Measurements from ENCODE around the gene WDSUB1. TPM values are rescaled to one million over a fixed set of nuclear protein-coding genes. Genes with fewer than 3 reads are reported as not detected.

WDSUB1 gene
- 5.6 and 5.7 TPM in 2 replicates for total RNA-seq

GRCh38 chr2:159285929-159286708, at the start of gene WDSUB1:
WDSUB1 (minus strand) TSS chr2:159286703; CDS start chr2:159283069, 3,634 bp downstream.
- Mint-ChIP-seq H3K4me3 (peak within 1 kb of the TSS; percentile 87), H3K36me3 (ENCODE audit: low read depth) (peaks cover 2% of the 10 kb centered on the region), H3K27me3 (no peaks in the 10 kb centered on the region), H3K9me3 (no peaks in the 10 kb centered on the region), H3K27ac (peak within 1 kb of the TSS; percentile 85), H3K4me1 (peaks cover 18% of the 10 kb centered on the region)
- intact Hi-C loops (cut with micrococcal nuclease), result loop anchor here (1.0 to 10.0 kb wide), 2 partner anchors 426 to 609 kb away; partner anchors contain the start of gene MARCHF7
- DNase-seq, result no peak

- Mint-ChIP-seq H3K27me3 (no peaks in the 10 kb centered on the region), H3K27ac (no peak overlapping the region), H3K4me1 (no peaks in the 10 kb centered on the region), H3K4me3 (no peak overlapping the region), H3K9me3 (no peaks in the 10 kb centered on the region), H3K36me3 (ENCODE audit: low read depth) (no peaks in the 10 kb centered on the region)
- intact Hi-C loops (cut with micrococcal nuclease), result no loop called here
- DNase-seq, result no peak
Measured at GRCh38 chr2:159326569-159327255, 40.2 kb upstream of the WDSUB1 start.

GRCh38 chr2:159322419-159322818, 35.9 kb upstream of the WDSUB1 start:
- Mint-ChIP-seq H3K27me3 (no peaks in the 10 kb centered on the region), H3K9me3 (no peaks in the 10 kb centered on the region), H3K4me3 (no peak overlapping the region), H3K36me3 (ENCODE audit: low read depth) (no peaks in the 10 kb centered on the region), H3K4me1 (no peaks in the 10 kb centered on the region), H3K27ac (no peak overlapping the region)
- no peak for DNase-seq
- intact Hi-C loops (cut with micrococcal nuclease), result no loop called here

GRCh38 chr2:159317392-159318088, 31.0 kb upstream of the WDSUB1 start:
- H3K36me3 Mint-ChIP-seq (ENCODE audit: low read depth), result no peaks in the 10 kb centered on the region
- H3K27ac Mint-ChIP-seq, result no peak overlapping the region
- no peaks in the 10 kb centered on the region for H3K27me3 Mint-ChIP-seq
- DNase-seq, result no peak
- intact Hi-C loops (cut with micrococcal nuclease), result no loop called here
- H3K9me3 Mint-ChIP-seq, result peaks cover 3% of the 10 kb centered on the region
- no peak overlapping the region for H3K4me3 Mint-ChIP-seq
- H3K4me1 Mint-ChIP-seq, result no peaks in the 10 kb centered on the region

GRCh38 chr2:159307942-159308341, 21.4 kb upstream of the WDSUB1 start:
- Mint-ChIP-seq H3K4me1 (no peaks in the 10 kb centered on the region), H3K9me3 (peaks cover 9% of the 10 kb centered on the region), H3K36me3 (ENCODE audit: low read depth) (no peaks in the 10 kb centered on the region), H3K27ac (no peak overlapping the region), H3K4me3 (no peak overlapping the region), H3K27me3 (peaks cover 4% of the 10 kb centered on the region)
- no peak for DNase-seq
- intact Hi-C loops (cut with micrococcal nuclease), result no loop called here

- peaks cover 3% of the 10 kb centered on the region for H3K27me3 Mint-ChIP-seq
- no peak overlapping the region for H3K4me3 Mint-ChIP-seq
- no peaks in the 10 kb centered on the region for H3K4me1 Mint-ChIP-seq
- no peak overlapping the region for H3K27ac Mint-ChIP-seq
- H3K36me3 Mint-ChIP-seq (ENCODE audit: low read depth), result no peaks in the 10 kb centered on the region
- peaks cover 14% of the 10 kb centered on the region for H3K9me3 Mint-ChIP-seq
- intact Hi-C loops (cut with micrococcal nuclease), result no loop called here
- DNase-seq, result no peak
Measured at GRCh38 chr2:159300586-159300985, 14.1 kb upstream of the WDSUB1 start.

- intact Hi-C loops (cut with micrococcal nuclease), result no loop called here
- Mint-ChIP-seq H3K27me3 (peaks cover 3% of the 10 kb centered on the region), H3K4me1 (no peaks in the 10 kb centered on the region), H3K27ac (no peak overlapping the region), H3K36me3 (ENCODE audit: low read depth) (no peaks in the 10 kb centered on the region), H3K4me3 (no peak overlapping the region), H3K9me3 (peaks cover 6% of the 10 kb centered on the region)
- no peak for DNase-seq
Measured at GRCh38 chr2:159298967-159299366, 12.5 kb upstream of the WDSUB1 start.

GRCh38 chr2:159297042-159297707, 10.7 kb upstream of the WDSUB1 start:
- Mint-ChIP-seq H3K4me1 (no peaks in the 10 kb centered on the region), H3K36me3 (ENCODE audit: low read depth) (no peaks in the 10 kb centered on the region), H3K27me3 (peaks cover 3% of the 10 kb centered on the region), H3K27ac (no peak overlapping the region), H3K4me3 (no peak overlapping the region), H3K9me3 (peaks cover 5% of the 10 kb centered on the region)
- intact Hi-C loops (cut with micrococcal nuclease), result no loop called here
- DNase-seq, result no peak

GRCh38 chr2:159292157-159292556, 5.7 kb upstream of the WDSUB1 start:
- Mint-ChIP-seq H3K36me3 (ENCODE audit: low read depth) (no peaks in the 10 kb centered on the region), H3K9me3 (no peaks in the 10 kb centered on the region), H3K4me3 (no peak overlapping the region), H3K27ac (no peak overlapping the region), H3K27me3 (no peaks in the 10 kb centered on the region), H3K4me1 (peaks cover 13% of the 10 kb centered on the region)
- no peak for DNase-seq
- intact Hi-C loops (cut with micrococcal nuclease), result no loop called here

- Mint-ChIP-seq H3K27me3 (no peaks in the 10 kb centered on the region), H3K27ac (peak overlapping the region; percentile 25), H3K9me3 (no peaks in the 10 kb centered on the region), H3K4me3 (no peak overlapping the region), H3K36me3 (ENCODE audit: low read depth) (no peaks in the 10 kb centered on the region), H3K4me1 (peaks cover 13% of the 10 kb centered on the region)
- intact Hi-C loops (cut with micrococcal nuclease), result no loop called here
- DNase-seq, result peak; percentile 72
Measured at GRCh38 chr2:159290289-159290907, 3.9 kb upstream of the WDSUB1 start.

GRCh38 chr2:159287733-159288132, 1.2 kb upstream of the WDSUB1 start:
- Mint-ChIP-seq H3K9me3 (no peaks in the 10 kb centered on the region), H3K4me3 (no peak overlapping the region), H3K4me1 (peaks cover 17% of the 10 kb centered on the region), H3K27me3 (no peaks in the 10 kb centered on the region), H3K36me3 (ENCODE audit: low read depth) (peaks cover under 1% of the 10 kb centered on the region), H3K27ac (no peak overlapping the region)
- intact Hi-C loops (cut with micrococcal nuclease), result loop anchor here (10.0 kb wide), 1 partner anchor 607 kb away; no protein-coding TSS in a partner anchor
- DNase-seq, result no peak

- no peaks in the 10 kb centered on the region for H3K9me3 Mint-ChIP-seq
- DNase-seq, result peak; percentile 99
- H3K27ac Mint-ChIP-seq, result peak overlapping the region; percentile 85
- peaks cover 2% of the 10 kb centered on the region for H3K36me3 Mint-ChIP-seq (ENCODE audit: low read depth)
- peak overlapping the region; percentile 87 for H3K4me3 Mint-ChIP-seq
- H3K27me3 Mint-ChIP-seq, result no peaks in the 10 kb centered on the region
- intact Hi-C loops (cut with micrococcal nuclease), result loop anchor here (1.0 to 10.0 kb wide), 2 partner anchors 425 to 608 kb away; partner anchors contain the start of gene MARCHF7
- H3K4me1 Mint-ChIP-seq, result peaks cover 18% of the 10 kb centered on the region
Measured at GRCh38 chr2:159286709-159287441, 372 bp upstream of the WDSUB1 start.

All from activated CD4-positive, alpha-beta T cell treated with anti-CD3 and anti-CD28 coated beads, Interleukin-2, amount 10 ng/mL, durations not matched to agents 24 days and 14 days (primary cell).